DMS114 treated with DMSO at 0.1 percent for 48 hours (cell line): ENCODE data around the gene TM7SF3.

Source experiments
- DNase-seq: peaks from one replicate; lab custom pipeline; 2025; ENCODE audit not compliant: unreplicated experiment; lab: John Stamatoyannopoulos, UW

TM7SF3 gene

DNA sequence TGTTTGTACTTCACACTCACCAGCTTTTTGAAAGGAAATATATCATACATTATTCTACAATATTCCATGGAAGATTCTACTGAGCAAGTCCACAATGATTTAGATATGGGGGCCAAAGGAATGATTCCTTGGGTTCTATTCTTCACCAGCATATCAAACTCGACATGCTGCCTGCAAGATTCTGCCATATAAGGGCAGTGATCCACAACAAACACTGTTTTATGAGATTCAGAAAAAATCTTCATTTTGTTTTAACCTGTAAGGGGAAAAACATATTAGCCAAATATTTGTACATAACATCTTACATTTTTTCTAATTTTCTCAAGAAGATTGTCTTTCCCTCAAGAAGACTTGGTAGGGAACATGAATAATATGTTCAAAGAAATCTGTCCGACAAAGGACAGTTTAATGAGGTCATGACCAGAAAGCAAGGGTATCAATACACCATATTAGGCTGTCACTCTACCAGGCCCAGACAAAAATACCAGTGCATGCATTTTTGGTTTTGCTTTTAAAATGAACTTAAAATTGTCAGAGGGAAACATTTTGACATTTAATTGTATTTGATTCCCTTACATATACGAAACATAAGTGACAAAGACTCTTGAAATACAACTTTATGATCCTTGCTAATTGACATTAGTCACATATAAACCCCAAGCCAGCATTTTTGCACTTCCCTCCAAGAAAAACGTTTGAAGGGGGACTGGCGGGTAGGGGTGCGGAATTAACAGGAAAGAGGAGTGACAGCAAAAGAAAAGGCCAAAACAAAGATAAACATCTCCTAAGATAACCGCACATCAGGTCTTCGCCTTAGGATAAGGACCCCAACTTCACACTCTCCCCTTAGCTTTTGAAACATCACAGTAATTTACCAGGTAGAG is 77.4 kb downstream of the TM7SF3 start:
- DNase-seq: no peak

- no peak for DNase-seq
Measured at GRCh38 chr12:26935636-26936378, 78.4 kb downstream of the TM7SF3 start.

DNA sequence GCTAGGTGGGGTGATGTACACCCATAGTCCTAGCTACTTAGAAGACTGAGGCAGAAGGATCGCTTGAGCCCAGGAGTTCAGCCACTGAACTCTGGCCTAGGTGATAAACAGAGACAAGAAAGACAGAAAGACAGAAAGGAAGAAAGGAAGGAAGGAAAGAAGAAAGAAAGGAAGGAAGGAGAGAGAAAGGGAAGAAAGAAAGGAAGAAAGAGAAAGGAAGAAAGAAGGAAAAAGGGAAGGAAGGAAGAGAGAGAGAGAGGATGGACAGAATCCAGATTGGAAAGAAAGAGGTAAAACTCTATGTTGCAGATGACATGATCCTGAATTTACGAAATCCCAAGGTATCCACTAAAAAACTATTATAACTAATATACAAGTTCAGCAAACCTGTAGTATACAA is 84.6 kb downstream of the TM7SF3 start:
- DNase-seq: no peak

DNA sequence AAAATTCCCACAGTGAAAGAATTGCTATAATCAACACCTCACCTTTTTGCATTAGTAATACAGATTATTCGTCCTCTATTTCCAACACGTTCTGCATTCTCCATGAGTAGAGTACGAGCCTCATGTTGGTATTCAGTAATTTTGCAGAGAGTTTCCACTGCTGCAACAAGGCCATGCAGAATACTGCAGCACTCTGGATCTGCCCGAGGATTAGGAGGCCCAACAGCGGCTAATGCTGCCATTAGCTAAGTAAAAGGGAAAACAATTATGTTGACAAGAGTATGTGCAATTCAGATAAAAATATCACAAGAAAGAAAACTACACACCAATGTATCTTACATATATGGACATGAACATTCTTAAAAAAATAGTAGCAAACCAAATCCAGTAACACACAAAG is 85.5 kb downstream of the TM7SF3 start:
- DNase-seq: no peak
